NT2/D1 (cell line): ENCODE measurements around the gene WDR64.

Experiments used
- SUZ12 ChIP-seq: IDR thresholded peaks from 2 replicates; pipeline ENCODE4 v1.6.1; 2011; ENCODE audit not compliant: insufficient read length, insufficient read depth; ENCODE audit errors: extremely low read depth
- YY1 ChIP-seq: IDR thresholded peaks from 2 replicates; pipeline ENCODE4 v1.6.1; 2011; ENCODE audit not compliant: insufficient read length, insufficient read depth
- ZNF274 ChIP-seq: IDR thresholded peaks from 2 replicates; pipeline ENCODE4 v1.6.1; 2011; ENCODE audit warnings: mild to moderate bottlenecking, low read depth, low read length

DNA sequence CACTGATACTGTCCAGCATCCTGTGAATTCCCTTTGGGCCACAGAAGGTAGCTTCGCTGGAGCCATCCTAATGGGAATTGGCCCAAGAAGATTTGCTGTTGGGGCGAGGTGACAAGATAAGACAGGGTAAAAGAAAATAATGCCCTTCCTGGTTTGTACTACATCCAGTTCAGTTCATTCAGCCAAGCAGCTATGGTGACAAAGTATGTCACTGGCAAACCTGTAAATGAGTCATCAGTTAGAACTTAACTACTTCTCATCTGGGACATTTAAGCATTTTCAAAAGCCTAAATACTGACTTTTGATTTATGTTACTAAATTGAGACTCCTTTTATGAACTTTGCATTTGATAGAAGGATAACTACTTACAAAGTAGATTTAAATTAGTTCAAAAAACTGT, 54.2 kb downstream of the WDR64 start:
- TF ChIP-seq ZNF274, result no peak
- no peak for TF ChIP-seq SUZ12
- TF ChIP-seq YY1, result no peak
